K562 (cell line): ENCODE data around the gene MBOAT1. TPM values are rescaled to one million over a fixed set of nuclear protein-coding genes. Genes with fewer than 3 reads are reported as not detected.
A peak's percentile ranks its signal among the peaks of the same experiment; 100 is the strongest.

Experiments
- BRF1 ChIP-seq: IDR thresholded peaks from 3 replicates; pipeline ENCODE4 v1.6.1; 2011; ENCODE audit warnings: borderline replicate concordance, mild to moderate bottlenecking; ENCODE audit not compliant: insufficient read length; ENCODE audit errors: extremely low read depth
- CBX3 ChIP-seq, 2 experiments: IDR thresholded peaks; 1 replicate in 1 of 2; 2 replicates in 1 of 2; pipeline ENCODE4 v1.6.1; 2012; ENCODE audit warnings: inconsistent platforms in 2 of 2, low read length in 2 of 2, borderline replicate concordance in 1 of 2, control low read depth in 1 of 2
- ETV1 ChIP-seq: fragments of 450-650 bp; conservative IDR thresholded peaks from 2 replicates; pipeline ENCODE4 v1.6.1; 2016; ENCODE audit warnings: missing genetic modification characterization, control low read depth, low read depth, missing compliant biosample characterization
- GTF2E2 ChIP-seq: fragments of 200-800 bp; sonication (Bioruptor generic); IDR thresholded peaks from 2 replicates; pipeline ENCODE4 v1.6.1; 2016; ENCODE audit warnings: missing genetic modification characterization, missing compliant biosample characterization
- HES1 ChIP-seq: fragments of 450-650 bp; IDR thresholded peaks from 2 replicates; pipeline ENCODE4 v1.6.1; 2016; ENCODE audit warnings: low read depth, mild to moderate bottlenecking, moderate library complexity
- HMGXB4 ChIP-seq: sonication (generic); formaldehyde crosslinking; IDR thresholded peaks from 2 replicates; pipeline ENCODE4 v1.8.1; 2023; ENCODE audit warnings: mild to moderate bottlenecking, missing genetic modification reagents
- HSF4 ChIP-seq: fragments of 250-450 bp; sonication (Bioruptor Pico); IDR thresholded peaks from 2 replicates; pipeline ENCODE4 v2.1.2; 2022; ENCODE audit warnings: mild to moderate bottlenecking, moderate library complexity, borderline replicate concordance
- MYC ChIP-seq, 2 experiments: fragments of 250-450 bp in 1 of 2; sonication (Bioruptor Pico) in 1 of 2; IDR thresholded peaks; 2 replicates each; pipeline versions ENCODE4 v1.5.1 to v1.6.1; 2012 to 2021; ENCODE audit warnings: low read depth in 2 of 2, borderline replicate concordance in 1 of 2, improper control_type of control experiment in 1 of 2, low read length in 1 of 2, mild to moderate bottlenecking in 1 of 2, moderate library complexity in 1 of 2
- PKNOX1 ChIP-seq: fragments of 450-650 bp; IDR thresholded peaks from 2 replicates; pipeline ENCODE4 v1.6.1; 2016
- RBM14 ChIP-seq: fragments of 200-400 bp; formaldehyde crosslinking; IDR thresholded peaks from 2 replicates; pipeline ENCODE4 v1.6.1; 2018; ENCODE audit warnings: low read depth, mild to moderate bottlenecking, low read length, moderate library complexity, borderline replicate concordance; ENCODE audit not compliant: insufficient read depth
- STAT5B ChIP-seq: fragments of 250-450 bp; sonication (Bioruptor Pico); IDR thresholded peaks from 2 replicates; pipeline ENCODE4 v1.8.0; 2021; ENCODE audit warnings: mild to moderate bottlenecking, inconsistent platforms
- TCF3 ChIP-seq: sonication (generic); formaldehyde crosslinking; IDR thresholded peaks from 2 replicates; pipeline ENCODE4 v1.4.0; 2020; ENCODE audit warnings: mild to moderate bottlenecking, missing genetic modification reagents
- THAP12 ChIP-seq: fragments of 250-450 bp; sonication (Bioruptor Pico); IDR thresholded peaks from 2 replicates; pipeline ENCODE4 v1.9.0; 2021; ENCODE audit warnings: mild to moderate bottlenecking, inconsistent platforms
- ZBED1 ChIP-seq: IDR thresholded peaks from 2 replicates; pipeline ENCODE4 v1.6.1; 2014
- ZNF133 ChIP-seq: fragments of 250-450 bp; sonication (Bioruptor Pico); IDR thresholded peaks from 2 replicates; pipeline ENCODE4 v1.4.0; 2020; ENCODE audit warnings: mild to moderate bottlenecking
- ZNF280A ChIP-seq: fragments of 450-650 bp; IDR thresholded peaks from 2 replicates; pipeline ENCODE4 v1.6.1; 2018; ENCODE audit warnings: mild to moderate bottlenecking, low read depth; ENCODE audit not compliant: partially characterized antibody
- ZNF347 ChIP-seq: fragments of 450-650 bp; formaldehyde crosslinking; IDR thresholded peaks from 2 replicates; pipeline ENCODE4 v1.4.0; 2020; ENCODE audit warnings: low read depth, mild to moderate bottlenecking, moderate library complexity
- polyA plus RNA-seq, 8 experiments: library from polyadenylated mRNA; depleted of rRNA in 4 of 8; stranded (reverse) in 5 of 8; unstranded in 3 of 8; fragments of >200 nt; fragmentation: Nextera tagmentation in 2 of 8; fragmentation: Illumina TruSeq in 1 of 8; extraction: Ambion mirVana in 2 of 8; extraction: Trizol in 1 of 8; gene quantifications; 2 replicates each; pipeline versions ENCODE4 v1.2.1 to v1.2.3, GENCODE V29; 2011 to 2014; ENCODE audit warnings: inconsistent platforms in 1 of 8, missing spikeins in 1 of 8
- total RNA-seq, 7 experiments: library from RNA; depleted of rRNA in 6 of 7; stranded (reverse); fragments of >200 nt in 6 of 7; fragmentation: Illumina TruSeq in 2 of 7; extraction: Trizol in 2 of 7; gene quantifications; 2 replicates each; pipeline versions ENCODE4 v1.2.1 to v1.2.3, GENCODE V29; 2011 to 2021; ENCODE audit warnings: low replicate concordance in 1 of 7

The MBOAT1 gene
- total and polyA plus RNA-seq, 9 of the 15 experiments (the other 6 are each of a cell fraction or from before 2014, with no cell fraction given), result 0.13 to 16.5 (median 10.3) TPM

- TF ChIP-seq HMGXB4 (CRISPR knock-in tag) (no peak), ETV1 (peak; percentile 27; the same call in 1 of the 2 replicates), ZNF280A (no peak), HSF4 (CRISPR knock-in tag) (no peak), TCF3 (no peak), CBX3 (IDR thresholded peaks at IDR 0.05; ENCODE audit: borderline replicate concordance in 1 of 2, low read length in 2 of 2) (peak in 1 of 2 experiments; percentile 6; a peak in 1 of 3 replicates), GTF2E2 (tag) (no peak), THAP12 (CRISPR knock-in tag) (no peak), HES1 (peak; percentile 68), BRF1 (no peak), ZNF347 (CRISPR knock-in tag) (no peak), ZNF133 (no peak), ZBED1 (no peak), MYC (IDR thresholded peaks at IDR 0.05; ENCODE audit: low read depth, low read length) (0 out of 2 replicates have a peak, but pooled peaks have one; percentile 32), MYC (CRISPR knock-in tag; IDR thresholded peaks at IDR 0.05; ENCODE audit: borderline replicate concordance, low read depth) (no peak), PKNOX1 (peak; percentile 79), RBM14 (no peak), STAT5B (CRISPR knock-in tag) (no peak)
Measured at GRCh38 chr6:20213271-20213798, 1.1 kb upstream of the MBOAT1 start (continued).
